GM19372 (cell line): ENCODE data around the gene FRAS1.

ENCODE experiments used
- ATAC-seq: cut with Tn5 transposase; IDR thresholded peaks from one replicate; pipeline ENCODE4 v1.9.1; 2021; ENCODE audit warnings: mild to moderate bottlenecking, low read depth, moderate library complexity; ENCODE audit not compliant: unreplicated experiment

Gene FRAS1

GRCh38 chr4:78560296-78560963 lies 503.3 kb downstream of the FRAS1 start:
- no peak for ATAC-seq

GRCh38 chr4:78561677-78562076 lies 504.6 kb downstream of the FRAS1 start:
- ATAC-seq: no peak

GRCh38 chr4:78562687-78563086 lies 505.6 kb downstream of the FRAS1 start:
- ATAC-seq: no peak

DNA sequence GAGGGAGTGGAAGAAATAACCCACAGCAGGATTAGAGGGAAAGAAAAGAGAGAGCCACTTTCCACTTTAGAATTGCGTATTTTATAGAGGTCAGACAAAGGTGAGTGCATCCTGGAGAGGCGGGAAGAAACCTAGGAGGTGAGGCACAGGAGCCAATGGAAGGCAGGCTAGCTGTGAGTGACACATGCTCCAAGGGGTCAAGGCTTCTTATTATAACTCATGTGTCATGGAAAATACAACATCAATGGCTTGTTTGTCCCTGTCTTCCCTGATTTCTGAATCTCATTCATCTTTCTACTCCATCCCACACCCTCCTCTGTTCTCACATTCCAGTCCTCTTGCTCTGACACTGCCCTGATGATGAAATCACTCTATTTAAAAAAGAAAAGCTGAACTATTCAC lies 508.8 kb downstream of the FRAS1 start:
- no peak for ATAC-seq

- peak; percentile 84 for ATAC-seq
These were observed 509.8 kb downstream of the FRAS1 start for GRCh38 chr4:78566834-78567499.

DNA sequence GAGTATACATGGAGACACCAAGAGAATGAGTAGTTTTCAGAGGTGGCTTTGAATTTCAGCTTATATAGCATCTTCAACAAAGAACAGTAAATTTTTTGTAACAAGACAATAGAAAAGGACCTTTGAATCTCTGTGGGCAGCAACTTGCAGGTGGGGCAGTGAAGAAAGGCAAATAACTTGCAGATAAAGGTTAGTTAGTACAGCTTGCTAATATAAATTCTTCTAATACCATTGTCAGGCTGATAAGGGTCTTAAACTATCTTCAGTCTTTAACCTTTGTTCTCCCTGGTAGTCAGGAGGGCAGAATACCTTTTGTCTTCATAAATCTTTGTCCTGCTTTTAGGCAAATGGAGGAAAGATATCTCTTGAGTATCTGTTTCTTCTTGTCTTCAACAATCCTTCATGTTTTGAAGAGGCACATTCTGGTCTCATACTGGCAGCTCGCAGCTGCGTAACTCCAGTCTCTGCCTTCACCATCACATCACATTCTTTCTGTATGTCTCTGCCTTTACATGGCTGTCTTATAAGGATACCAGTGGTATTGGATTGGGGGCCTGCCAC lies 510.5 kb downstream of the FRAS1 start:
- no peak for ATAC-seq

DNA sequence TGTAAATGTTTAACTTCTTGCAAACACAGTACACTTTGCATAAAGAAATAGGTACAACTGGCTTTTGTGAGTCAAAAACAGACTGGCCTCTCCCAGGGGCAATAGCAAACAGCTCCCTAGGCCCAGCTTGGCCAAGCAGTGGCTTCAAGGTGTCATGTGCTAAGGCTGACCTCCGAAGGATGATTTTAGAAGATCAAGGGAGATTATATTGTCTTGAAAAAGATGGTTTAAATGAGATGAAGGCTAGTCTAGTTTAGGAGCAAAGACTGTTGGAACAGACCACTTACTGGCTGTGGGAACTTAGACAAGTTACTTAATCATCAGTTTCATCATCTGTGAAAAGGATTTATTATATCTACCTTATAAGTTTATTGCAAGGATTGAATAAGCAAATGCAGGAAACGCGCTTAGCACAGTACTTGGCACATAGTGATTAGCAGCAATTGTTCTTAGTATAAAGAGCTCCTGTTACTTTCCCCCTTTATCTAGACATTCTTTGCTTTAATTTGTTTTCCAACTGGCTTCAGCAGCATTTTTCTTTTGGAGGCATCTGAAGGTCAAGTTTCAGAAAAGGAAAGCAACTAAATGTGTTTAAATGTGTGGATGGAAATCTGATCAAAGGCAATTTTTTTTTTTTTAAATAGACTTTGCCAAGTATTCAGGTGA lies 511.6 kb downstream of the FRAS1 start:
- ATAC-seq: no peak

DNA sequence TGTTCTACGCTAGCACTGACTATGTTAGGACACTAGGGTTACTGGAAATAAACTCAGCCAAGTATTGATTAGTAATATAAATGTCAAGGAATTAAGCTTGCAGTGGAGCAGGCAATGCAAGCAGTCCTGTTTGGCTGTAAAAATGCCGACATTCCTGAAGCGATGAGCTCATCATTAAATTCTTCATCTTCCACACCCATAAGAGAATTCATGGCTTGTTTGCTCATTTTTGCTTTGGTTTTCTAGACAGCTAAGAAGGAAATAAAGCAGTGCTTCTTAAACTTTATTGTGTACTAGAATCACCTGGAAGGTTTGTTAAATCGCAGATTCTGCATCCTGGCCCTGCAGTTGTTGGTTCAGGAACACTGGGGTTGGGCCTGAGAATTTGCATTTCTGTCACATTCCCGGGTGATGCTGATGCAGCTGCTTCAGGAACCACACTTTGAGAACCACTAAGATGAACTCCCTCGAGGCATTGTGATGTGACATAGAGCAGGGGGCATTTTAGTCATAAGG lies 512.2 kb downstream of the FRAS1 start:
- no peak for ATAC-seq

- no peak for ATAC-seq
These were observed 513.0 kb downstream of the FRAS1 start for GRCh38 chr4:78570117-78570516.

DNA sequence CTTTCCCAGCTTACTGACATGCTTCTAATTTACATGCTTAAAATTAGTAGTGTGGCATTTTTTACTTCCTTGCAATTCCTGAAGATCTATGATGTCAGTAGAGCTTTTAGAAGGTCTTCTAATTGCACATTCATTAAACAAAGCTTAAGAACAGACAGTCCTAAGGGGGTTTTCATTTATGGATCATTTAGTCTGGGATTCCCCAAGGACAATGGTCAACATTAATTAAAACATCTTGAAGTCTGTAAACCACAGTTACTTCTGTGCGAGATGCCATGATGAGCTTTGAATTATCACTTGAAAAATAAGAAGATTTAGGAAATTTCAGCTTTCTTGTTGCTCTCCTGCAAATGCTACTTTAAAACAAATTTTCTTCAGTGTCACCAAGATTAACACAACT lies 514.7 kb downstream of the FRAS1 start:
- no peak for ATAC-seq

GRCh38 chr4:78578674-78579425 lies 521.7 kb downstream of the FRAS1 start:
- ATAC-seq: no peak

DNA sequence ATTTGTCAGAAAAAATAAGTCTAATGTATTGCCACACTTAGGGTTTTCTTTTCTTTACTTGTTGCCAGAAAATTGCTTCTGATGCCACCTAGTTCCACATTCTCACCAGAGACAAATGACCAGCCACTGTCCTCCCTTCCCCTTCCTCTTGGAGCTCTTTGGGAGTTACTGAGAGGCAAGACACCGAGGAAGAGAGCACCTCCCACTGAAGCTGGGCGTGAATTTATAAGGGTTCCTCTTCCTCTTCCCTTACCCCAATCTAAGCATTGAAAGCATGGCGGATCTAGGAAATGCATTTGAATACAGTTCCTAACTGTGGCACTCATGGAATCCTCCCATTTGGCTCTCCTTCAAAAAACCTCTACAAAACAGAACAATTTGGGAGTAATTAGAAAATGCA lies 524.5 kb downstream of the FRAS1 start:
- ATAC-seq: no peak

DNA sequence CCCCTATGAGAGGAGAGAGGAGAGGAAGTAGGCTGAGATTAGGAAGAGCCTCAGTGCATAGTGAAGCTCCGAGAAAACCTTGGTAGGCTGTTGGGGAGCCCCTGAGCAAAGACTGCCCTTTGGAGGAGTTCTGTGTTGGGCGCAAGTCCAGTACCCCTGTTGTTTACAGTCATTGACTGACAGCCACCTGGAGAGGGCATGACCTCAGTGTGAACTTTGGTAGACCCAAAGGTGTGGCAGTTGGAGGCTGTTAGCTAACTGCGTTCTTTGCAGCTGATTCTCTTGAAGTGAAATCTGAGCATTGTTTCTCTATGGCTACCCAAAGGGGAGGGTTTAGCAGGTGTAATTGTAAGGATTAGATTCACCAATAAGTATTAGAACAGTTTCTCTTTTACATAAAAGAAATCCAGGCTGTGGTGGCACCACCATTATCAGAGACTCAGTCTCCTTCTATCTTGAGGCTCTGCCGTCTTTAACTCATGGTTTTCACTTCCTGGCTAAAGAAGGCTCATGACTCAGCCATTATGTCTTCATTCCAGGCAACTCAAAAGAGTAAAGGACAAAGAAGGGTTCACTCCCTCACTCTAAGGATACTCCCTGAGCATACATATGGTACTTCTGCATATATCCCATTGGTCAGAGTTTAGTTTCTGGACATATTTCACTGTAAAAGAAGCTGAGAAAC lies 527.9 kb downstream of the FRAS1 start:
- no peak for ATAC-seq

DNA sequence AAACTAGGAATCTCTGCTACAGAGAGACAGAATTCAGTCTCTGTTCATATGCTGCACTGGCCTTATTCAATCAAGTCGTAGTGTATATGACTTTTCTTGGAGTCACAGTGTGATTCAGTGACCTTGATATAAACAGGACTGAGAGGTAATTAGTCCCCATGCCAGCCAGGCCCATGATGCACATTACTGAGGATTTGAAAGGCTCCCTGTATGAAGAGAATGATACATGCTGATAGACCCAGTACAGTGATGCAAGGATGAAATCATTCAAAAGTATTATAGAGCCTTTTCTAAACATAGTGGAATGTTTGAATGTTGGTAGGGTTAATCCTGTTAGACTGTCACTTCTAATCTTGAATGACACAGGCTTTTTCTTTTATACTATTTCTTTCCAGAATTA lies 528.5 kb downstream of the FRAS1 start:
- no peak for ATAC-seq

DNA sequence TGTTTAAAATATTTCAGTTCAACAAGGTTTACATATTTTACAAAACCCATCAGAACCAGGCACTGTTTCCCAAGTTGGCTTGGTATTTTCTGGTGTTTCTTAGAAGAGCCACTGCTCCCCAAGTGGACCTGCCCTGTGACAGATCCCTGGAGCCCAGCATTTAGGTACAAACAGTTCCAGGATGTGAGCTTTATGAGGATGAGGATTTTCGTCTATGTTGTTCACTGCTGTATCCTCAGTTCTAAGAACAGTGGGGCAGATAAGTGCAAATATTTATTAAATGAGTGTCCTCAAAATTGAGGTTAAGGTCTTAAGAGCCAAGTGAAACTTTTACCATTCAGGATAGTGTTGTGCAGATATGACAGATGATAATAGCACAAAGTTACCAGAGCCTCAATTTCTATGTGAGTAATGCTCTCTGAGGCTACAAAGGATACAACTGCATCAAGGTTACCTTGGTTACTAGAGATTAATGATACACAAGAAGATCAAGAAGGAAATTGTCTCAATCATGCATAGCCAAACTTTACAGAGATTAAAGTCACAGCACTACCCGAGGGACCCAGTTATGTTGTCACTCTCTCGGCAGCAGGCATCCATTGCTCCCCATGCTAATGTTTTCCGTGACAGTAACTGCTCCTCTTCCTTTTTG lies 531.9 kb downstream of the FRAS1 start:
- ATAC-seq: no peak

- no peak for ATAC-seq
These were observed 534.3 kb downstream of the FRAS1 start for GRCh38 chr4:78591404-78591803.

GRCh38 chr4:78592088-78592783 lies 535.1 kb downstream of the FRAS1 start:
- peak; percentile 55 for ATAC-seq
